NCI-H2196 (cell line): ENCODE measurements around the gene PARN.
"Not testable (repeated sequence)": the region's sequence is repeated elsewhere in the genome, so short reads cannot be mapped to it uniquely, and the experiment has no call there.

ENCODE experiments used
- DNase-seq: peaks from one replicate; lab custom pipeline; 2025; ENCODE audit not compliant: unreplicated experiment; lab: John Stamatoyannopoulos, UW

The PARN gene

GRCh38 chr16:14403001-14403389, 227.1 kb downstream of the PARN start:
- not testable (repeated sequence) for DNase-seq

GRCh38 chr16:14402114-14403000, 227.7 kb downstream of the PARN start:
- DNase-seq, result not testable (repeated sequence)

- not testable (repeated sequence) for DNase-seq
Measured at GRCh38 chr16:14401711-14402061, 228.4 kb downstream of the PARN start.

GRCh38 chr16:14400978-14401710, 228.9 kb downstream of the PARN start:
- not testable (repeated sequence) for DNase-seq

GRCh38 chr16:14400285-14400977, 229.6 kb downstream of the PARN start:
- no peak for DNase-seq

- peak; percentile 15 for DNase-seq
Measured at GRCh38 chr16:14399378-14400284, 230.4 kb downstream of the PARN start.

- DNase-seq, result no peak
Measured at GRCh38 chr16:14398014-14398717, 231.9 kb downstream of the PARN start.

- not testable (repeated sequence) for DNase-seq
Measured at GRCh38 chr16:14395710-14396304, 234.3 kb downstream of the PARN start.

GRCh38 chr16:14394834-14395233, 235.2 kb downstream of the PARN start:
- DNase-seq, result no peak

- no peak for DNase-seq
Measured at GRCh38 chr16:14392960-14393359, 237.1 kb downstream of the PARN start.

- no peak for DNase-seq
Measured at GRCh38 chr16:14389359-14389758, 240.7 kb downstream of the PARN start.

GRCh38 chr16:14388243-14388642, 241.8 kb downstream of the PARN start:
- no peak for DNase-seq

GRCh38 chr16:14386115-14386514, 243.9 kb downstream of the PARN start:
- no peak for DNase-seq
